Mesenchymal stem cell (in vitro differentiated cells and primary cell): ENCODE measurements around the gene PIN4.

Experiments
- DNase-seq: peaks from one replicate; pipeline ENCODE4 v3.0.0-alpha.2; 2013
- H2AFZ ChIP-seq: one replicate; pipeline ENCODE4 v1.6.1; 2013; ENCODE audit warnings: low read depth, mild to moderate bottlenecking, control low read depth, inconsistent platforms, low read length, moderate library complexity
- H2AK5ac ChIP-seq: 2 replicates; pipeline ENCODE4 v1.6.1; 2013; ENCODE audit warnings: low read length, moderate library complexity, mild to moderate bottlenecking, inconsistent platforms; ENCODE audit not compliant: severe bottlenecking
- H2BK120ac ChIP-seq: one replicate; pipeline ENCODE4 v1.6.1; 2013; ENCODE audit warnings: low read depth, mild to moderate bottlenecking, inconsistent platforms, low read length, moderate library complexity
- H2BK12ac ChIP-seq, 2 experiments: one replicate each; pipeline ENCODE4 v1.6.1; 2013; ENCODE audit warnings: inconsistent platforms in 2 of 2, low read length in 2 of 2, mild to moderate bottlenecking in 2 of 2, moderate library complexity in 2 of 2, control low read depth in 1 of 2
- H2BK15ac ChIP-seq: one replicate; pipeline ENCODE4 v1.6.1; 2013; ENCODE audit warnings: mild to moderate bottlenecking, low read depth, inconsistent platforms; ENCODE audit not compliant: poor library complexity, severe bottlenecking
- H2BK5ac ChIP-seq: 2 replicates; pipeline ENCODE4 v1.6.1; 2013; ENCODE audit warnings: low read depth, mild to moderate bottlenecking, low read length, control low read depth, inconsistent platforms; ENCODE audit not compliant: poor library complexity, severe bottlenecking
- H3K14ac ChIP-seq, 2 experiments: one replicate each; pipeline ENCODE4 v1.6.1; 2013; ENCODE audit warnings: inconsistent platforms in 2 of 2, low read length in 2 of 2, control low read depth in 1 of 2, mild to moderate bottlenecking in 1 of 2, moderate library complexity in 1 of 2
- H3K18ac ChIP-seq, 2 experiments: one replicate each; pipeline ENCODE4 v1.6.1; 2013; ENCODE audit warnings: inconsistent platforms in 2 of 2, low read length in 2 of 2, control low read depth in 1 of 2, low read depth in 1 of 2, mild to moderate bottlenecking in 1 of 2
- H3K23ac ChIP-seq, 2 experiments: one replicate each; pipeline ENCODE4 v1.6.1; 2013; ENCODE audit warnings: inconsistent platforms in 2 of 2, low read length in 2 of 2, mild to moderate bottlenecking in 2 of 2, moderate library complexity in 2 of 2, control low read depth in 1 of 2
- H3K27ac ChIP-seq: 2 replicates; pipeline ENCODE4 v1.5.1; 2013; ENCODE audit warnings: mild to moderate bottlenecking, moderate library complexity, low read length, control low read depth, inconsistent platforms; ENCODE audit not compliant: poor library complexity, severe bottlenecking
- H3K27me3 ChIP-seq, 2 experiments: 2 replicates each; pipeline versions ENCODE4 v1.6.1 to v1.7.0; 2013; ENCODE audit warnings: low read length in 2 of 2, mild to moderate bottlenecking in 2 of 2, moderate library complexity in 2 of 2, control low read depth in 1 of 2, inconsistent platforms in 1 of 2; ENCODE audit not compliant: control insufficient read depth in 1 of 2, insufficient read depth in 1 of 2
- H3K36me3 ChIP-seq, 2 experiments: 2 replicates each; pipeline versions ENCODE4 v1.6.1 to v1.7.0; 2013; ENCODE audit warnings: low read length in 2 of 2, control low read depth in 1 of 2, inconsistent platforms in 1 of 2, low read depth in 1 of 2, mild to moderate bottlenecking in 1 of 2; ENCODE audit not compliant: insufficient read depth in 2 of 2, control insufficient read depth in 1 of 2
- H3K4ac ChIP-seq, 2 experiments: one replicate each; pipeline ENCODE4 v1.6.1; 2013; ENCODE audit warnings: inconsistent platforms in 2 of 2, low read length in 2 of 2, mild to moderate bottlenecking in 2 of 2, moderate library complexity in 2 of 2, control low read depth in 1 of 2, low read depth in 1 of 2
- H3K4me1 ChIP-seq: 2 replicates; pipeline ENCODE4 v1.6.1; 2013; ENCODE audit warnings: low read depth, low read length, control low read depth; ENCODE audit not compliant: control insufficient read depth, insufficient read depth
- H3K4me2 ChIP-seq: 2 replicates; pipeline ENCODE4 v1.6.1; 2013; ENCODE audit warnings: low read length, mild to moderate bottlenecking, inconsistent platforms; ENCODE audit not compliant: poor library complexity, severe bottlenecking
- H3K4me3 ChIP-seq, 2 experiments: 2 replicates each; pipeline versions ENCODE4 v1.5.1 to v1.7.0; 2013; ENCODE audit warnings: low read length in 2 of 2, mild to moderate bottlenecking in 2 of 2, control low read depth in 1 of 2, low read depth in 1 of 2; ENCODE audit not compliant: insufficient read depth in 1 of 2
- H3K79me1 ChIP-seq: replicated peaks from 2 replicates; pipeline ENCODE4 v1.6.1; 2013; ENCODE audit warnings: mild to moderate bottlenecking, control low read depth, low read length, inconsistent platforms; ENCODE audit not compliant: poor library complexity, severe bottlenecking
- H3K9ac ChIP-seq: 2 replicates; pipeline ENCODE4 v1.7.0; 2013; ENCODE audit warnings: mild to moderate bottlenecking, low read length, moderate library complexity
- H3K9me3 ChIP-seq: 2 replicates; pipeline ENCODE4 v1.7.0; 2013; ENCODE audit warnings: mild to moderate bottlenecking, low read length; ENCODE audit not compliant: control insufficient read depth
- H4K8ac ChIP-seq: one replicate; pipeline ENCODE4 v1.6.1; 2013; ENCODE audit warnings: inconsistent platforms, mild to moderate bottlenecking, low read length, moderate library complexity
- H4K91ac ChIP-seq: one replicate; pipeline ENCODE4 v1.6.1; 2013; ENCODE audit warnings: mild to moderate bottlenecking, low read length, inconsistent platforms
- WGBS: methylation state at CpG from one replicate; pipeline ENCODE4 v1.1.7; 2013; ENCODE audit warnings: mixed read lengths; 5-methylcytosine and 5-hydroxymethylcytosine counted together

The PIN4 gene

DNA sequence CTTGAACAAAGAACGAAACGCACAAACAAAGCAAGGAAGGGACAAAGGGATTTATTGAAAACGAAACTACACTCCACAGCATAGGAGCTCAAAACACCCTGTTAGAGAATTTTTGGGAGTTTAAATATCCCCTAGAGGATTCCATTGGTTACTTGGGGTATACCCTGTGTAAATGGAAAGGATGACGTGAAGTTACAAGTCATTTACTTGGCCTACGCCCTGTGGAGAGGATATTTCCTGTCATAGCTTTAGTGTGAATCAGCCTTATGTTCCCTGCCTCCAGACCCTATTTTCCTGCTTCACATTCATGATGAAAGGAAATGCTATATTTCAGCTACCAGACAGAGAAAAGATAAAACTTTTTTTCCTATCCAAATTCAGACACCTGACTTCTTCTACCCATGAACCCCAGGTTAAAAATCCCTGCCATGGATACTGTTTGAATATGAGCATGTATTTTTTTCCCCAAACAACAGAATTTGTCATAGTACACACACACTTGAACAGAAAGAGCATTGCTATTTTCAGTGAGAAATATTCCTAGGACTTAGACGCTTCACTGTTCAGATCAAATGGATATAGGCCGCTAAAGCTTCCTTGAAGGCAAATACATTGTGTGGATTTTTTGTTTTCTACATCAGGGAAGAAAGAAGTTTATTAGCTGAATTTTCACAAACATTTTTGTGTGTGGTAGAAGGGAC is 20.4 kb downstream of the PIN4 start:
- Histone ChIP-seq H3K27me3 (peaks cover 0 to 31% of the 10 kb centered on the region in 2 experiments), H3K14ac (no peak overlapping the region), H2AFZ (no peak overlapping the region), H2AK5ac (no peak overlapping the region), H4K91ac (no peak overlapping the region), H3K18ac (no peak overlapping the region), H3K27ac (peak overlapping the region; percentile 76), H3K4me1 (no peaks in the 10 kb centered on the region), H3K79me1 (peaks cover 9% of the 10 kb centered on the region), H3K23ac (no peak overlapping the region), H4K8ac (no peak overlapping the region), H2BK15ac (no peak overlapping the region), H3K9ac (peak overlapping the region; percentile 83), H3K36me3 (peaks cover 13 to 40% of the 10 kb centered on the region in 2 experiments), H3K4me2 (no peak overlapping the region), H3K9me3 (no peaks in the 10 kb centered on the region), H2BK120ac (no peak overlapping the region), H3K4me3 (no peak overlapping the region), H2BK5ac (no peak overlapping the region), H2BK12ac (no peak overlapping the region), H3K4ac (no peak overlapping the region)
- peak; percentile 87 for DNase-seq
- 40% methylated on average over 2 of the region's 7 CpGs for WGBS

- H4K91ac ChIP-seq, result no peak overlapping the region
- H3K9me3 ChIP-seq, result no peaks in the 10 kb centered on the region
- H2AK5ac ChIP-seq, result no peak overlapping the region
- no peak overlapping the region for H3K4me2 ChIP-seq
- H2AFZ ChIP-seq, result no peak overlapping the region
- peaks cover 0 to 24% of the 10 kb centered on the region in 2 experiments for H3K27me3 ChIP-seq
- no peak overlapping the region for H3K23ac ChIP-seq
- H3K14ac ChIP-seq, result no peak overlapping the region
- peaks cover 13 to 31% of the 10 kb centered on the region in 2 experiments for H3K36me3 ChIP-seq
- 100% methylated on average over 1 of the region's 4 CpGs for WGBS
- peaks cover 9% of the 10 kb centered on the region for H3K79me1 ChIP-seq
- H2BK15ac ChIP-seq, result no peak overlapping the region
- peak overlapping the region; percentile 10 for H3K27ac ChIP-seq
- no peak overlapping the region for H3K4me3 ChIP-seq
- H3K18ac ChIP-seq, result peak overlapping the region in 1 of 2 experiments; percentile 21
- peak overlapping the region; percentile 83 for H3K9ac ChIP-seq
- no peaks in the 10 kb centered on the region for H3K4me1 ChIP-seq
- no peak for DNase-seq
- no peak overlapping the region for H2BK120ac ChIP-seq
- H2BK5ac ChIP-seq, result no peak overlapping the region
- no peak overlapping the region for H4K8ac ChIP-seq
- H2BK12ac ChIP-seq, result no peak overlapping the region
- no peak overlapping the region for H3K4ac ChIP-seq
Observed at GRCh38 chrX:72202792-72203401, 21.3 kb downstream of the PIN4 start.

GRCh38 chrX:72203421-72203820 is 21.9 kb downstream of the PIN4 start:
- Histone ChIP-seq H4K91ac (no peak overlapping the region), H4K8ac (no peak overlapping the region), H2AFZ (no peak overlapping the region), H3K4me2 (no peak overlapping the region), H3K27me3 (peaks cover 0 to 24% of the 10 kb centered on the region in 2 experiments), H2BK120ac (no peak overlapping the region), H2AK5ac (no peak overlapping the region), H3K27ac (no peak overlapping the region), H3K4ac (no peak overlapping the region), H3K4me3 (no peak overlapping the region), H3K9ac (no peak overlapping the region), H3K18ac (no peak overlapping the region), H3K9me3 (no peaks in the 10 kb centered on the region), H3K23ac (no peak overlapping the region), H2BK5ac (no peak overlapping the region), H3K79me1 (peaks cover 9% of the 10 kb centered on the region), H2BK12ac (no peak overlapping the region), H3K36me3 (peaks cover 12 to 26% of the 10 kb centered on the region in 2 experiments), H3K14ac (no peak overlapping the region), H2BK15ac (no peak overlapping the region), H3K4me1 (no peaks in the 10 kb centered on the region)
- 88% methylated on average over 2 of the region's 6 CpGs for WGBS
- DNase-seq, result no peak

- Histone ChIP-seq H3K9ac (no peak overlapping the region), H4K8ac (no peak overlapping the region), H3K14ac (no peak overlapping the region), H2BK120ac (no peak overlapping the region), H3K79me1 (peaks cover 11% of the 10 kb centered on the region), H3K36me3 (peaks cover 6 to 21% of the 10 kb centered on the region in 2 experiments), H2AK5ac (no peak overlapping the region), H3K4me3 (no peak overlapping the region), H3K27ac (no peak overlapping the region), H2AFZ (no peak overlapping the region), H3K4ac (no peak overlapping the region), H2BK12ac (no peak overlapping the region), H3K18ac (no peak overlapping the region), H3K4me2 (no peak overlapping the region), H3K9me3 (no peaks in the 10 kb centered on the region), H2BK5ac (no peak overlapping the region), H3K23ac (no peak overlapping the region), H3K27me3 (peaks cover 0 to 30% of the 10 kb centered on the region in 2 experiments), H4K91ac (no peak overlapping the region), H3K4me1 (no peaks in the 10 kb centered on the region), H2BK15ac (no peak overlapping the region)
- 92% methylated on average over 1 of the region's 2 CpGs for WGBS
- DNase-seq, result no peak
Observed at GRCh38 chrX:72205706-72206105, 24.1 kb downstream of the PIN4 start.
